UCSD-AML1 (cell line): ENCODE measurements around the gene VPS4A.

Experiments
- DNase-seq: peaks from one replicate; lab custom pipeline; 2025; ENCODE audit not compliant: unreplicated experiment; lab: John Stamatoyannopoulos, UW

The VPS4A gene

DNA sequence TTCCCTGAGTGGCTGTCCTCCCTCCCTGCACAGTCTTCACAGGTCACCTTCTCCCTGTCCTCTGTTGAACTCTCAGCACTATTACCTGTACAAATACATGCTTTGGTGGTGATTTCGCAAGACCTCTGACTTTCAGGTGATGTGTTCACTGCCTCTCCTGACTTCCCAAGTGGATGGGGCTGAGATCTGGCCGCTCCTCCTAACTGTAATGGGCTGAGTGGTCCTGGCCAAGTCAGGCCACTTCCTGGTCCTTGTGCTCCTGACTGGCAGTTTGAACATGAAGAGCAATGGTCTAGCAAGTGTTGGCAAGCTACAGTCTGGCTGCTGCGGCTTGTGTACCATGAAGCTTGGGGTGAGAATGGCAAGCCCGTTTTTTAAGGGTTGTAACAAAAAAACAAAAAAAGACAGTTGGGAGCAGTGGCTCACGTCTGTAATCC is 52.1 kb downstream of the VPS4A start:
- no peak for DNase-seq

DNA sequence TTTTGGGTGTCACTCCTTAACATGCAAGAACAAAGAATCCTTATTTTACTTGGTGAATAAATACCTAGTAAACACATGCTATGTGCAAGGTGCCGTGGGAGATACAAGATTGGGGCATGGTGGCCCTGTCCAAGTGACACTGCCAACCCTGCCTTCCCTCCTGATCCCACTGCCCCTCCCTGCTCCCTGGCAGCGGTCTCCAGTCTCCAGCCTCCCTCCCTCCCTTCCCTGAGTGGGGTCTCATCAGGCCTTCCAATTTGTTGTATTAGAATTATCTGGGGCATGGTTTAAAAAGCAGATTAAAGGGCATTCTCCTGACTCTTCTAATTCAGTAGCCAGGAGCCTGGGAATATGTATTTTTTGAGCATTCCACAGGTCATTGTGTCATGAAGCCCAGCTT is 52.9 kb downstream of the VPS4A start:
- no peak for DNase-seq

DNA sequence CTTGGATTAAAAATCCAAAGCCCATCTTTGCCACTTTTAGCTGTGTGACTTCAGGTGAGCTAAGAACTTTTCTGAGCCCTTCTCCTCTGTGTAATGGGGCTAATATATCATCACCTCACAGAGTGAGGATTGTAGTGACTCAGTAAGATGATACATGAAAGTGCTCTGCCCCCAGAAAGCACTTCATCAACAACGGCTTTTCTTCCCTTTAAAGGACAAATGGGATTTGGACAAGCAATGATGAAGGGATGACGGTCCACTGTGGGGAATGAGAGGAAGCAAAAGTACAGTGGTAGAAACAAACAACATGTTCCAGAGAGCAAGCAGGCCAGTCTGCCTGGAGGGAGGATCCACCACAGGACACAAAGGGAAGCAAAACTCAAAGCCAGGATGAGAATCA is 54.8 kb downstream of the VPS4A start:
- no peak for DNase-seq

DNA sequence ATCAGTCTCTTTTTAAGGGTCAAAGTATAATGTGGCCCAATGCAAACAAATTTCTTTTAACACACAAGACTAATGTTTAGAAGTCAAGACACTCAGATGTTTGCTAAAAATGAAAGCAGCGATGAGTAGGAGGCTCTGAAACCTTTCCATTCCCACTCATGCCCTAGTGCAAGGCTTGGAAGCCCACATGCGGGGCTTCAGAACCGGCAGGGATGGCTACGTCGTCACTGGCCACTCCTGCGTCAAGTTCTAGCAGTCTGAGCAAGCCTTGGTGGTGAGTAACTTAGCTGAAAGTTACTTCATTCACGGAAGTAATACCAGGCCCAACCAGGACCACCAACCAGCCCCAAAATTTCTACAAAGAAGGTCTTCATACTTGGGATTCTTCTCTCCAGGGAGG is 55.3 kb downstream of the VPS4A start:
- DNase-seq: no peak

DNA sequence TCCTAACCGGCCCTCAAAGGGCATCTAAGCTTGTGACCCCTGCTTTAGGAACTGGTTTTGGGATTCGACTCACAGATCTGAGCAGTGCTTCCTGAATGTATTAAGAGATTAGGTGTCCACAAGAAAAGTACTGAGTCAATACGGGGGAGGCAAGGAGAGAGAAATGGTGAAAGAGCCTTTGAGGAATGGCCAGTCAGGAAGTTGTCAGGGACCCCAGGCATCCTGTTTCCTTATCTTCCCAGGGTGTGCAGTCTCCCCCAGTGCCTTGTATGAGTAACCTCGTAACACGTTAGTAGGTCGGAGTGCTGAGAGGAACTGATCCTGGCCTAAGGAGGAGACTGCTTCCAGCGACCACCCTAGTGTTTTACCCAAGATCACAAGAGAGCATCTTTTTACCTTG is 56.8 kb downstream of the VPS4A start:
- DNase-seq: peak; percentile 25

DNA sequence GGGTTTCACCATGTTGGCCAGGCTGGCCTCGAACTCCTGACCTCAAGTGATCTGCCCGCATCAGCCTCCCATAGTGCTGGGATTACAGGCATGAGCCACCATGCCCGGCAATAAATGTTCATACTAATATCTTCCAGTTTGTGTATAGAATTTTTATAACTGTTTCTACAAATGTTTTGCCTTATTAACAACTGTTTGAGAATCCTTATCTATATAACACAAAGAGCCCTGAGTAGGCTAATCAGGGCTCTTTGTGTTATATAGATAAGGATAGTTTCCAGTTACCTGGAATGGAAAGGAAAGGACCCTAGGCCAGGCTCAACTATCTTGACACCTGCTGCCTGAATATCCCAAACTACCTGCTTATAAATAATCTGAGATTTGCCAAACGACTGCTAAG is 57.7 kb downstream of the VPS4A start:
- DNase-seq: no peak

DNA sequence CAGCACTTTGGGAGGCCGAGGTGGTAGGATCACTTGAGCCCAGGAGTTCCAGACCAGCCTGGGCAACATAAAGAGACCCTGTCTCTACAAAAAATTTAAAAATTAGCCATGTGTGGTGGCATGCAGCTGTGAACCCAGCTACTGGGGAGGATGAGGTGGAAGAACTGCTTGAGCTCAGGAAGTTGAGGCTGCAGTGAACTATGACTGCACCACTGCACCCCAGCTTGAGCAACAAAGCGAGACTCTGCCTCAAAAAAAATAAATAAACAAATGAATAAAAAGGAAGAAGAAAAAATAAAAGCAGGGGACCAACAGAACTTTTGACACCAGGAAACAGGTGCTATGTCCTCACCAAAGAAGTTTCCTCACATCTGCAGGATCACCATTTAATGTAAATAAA is 60.4 kb downstream of the VPS4A start:
- no peak for DNase-seq

DNA sequence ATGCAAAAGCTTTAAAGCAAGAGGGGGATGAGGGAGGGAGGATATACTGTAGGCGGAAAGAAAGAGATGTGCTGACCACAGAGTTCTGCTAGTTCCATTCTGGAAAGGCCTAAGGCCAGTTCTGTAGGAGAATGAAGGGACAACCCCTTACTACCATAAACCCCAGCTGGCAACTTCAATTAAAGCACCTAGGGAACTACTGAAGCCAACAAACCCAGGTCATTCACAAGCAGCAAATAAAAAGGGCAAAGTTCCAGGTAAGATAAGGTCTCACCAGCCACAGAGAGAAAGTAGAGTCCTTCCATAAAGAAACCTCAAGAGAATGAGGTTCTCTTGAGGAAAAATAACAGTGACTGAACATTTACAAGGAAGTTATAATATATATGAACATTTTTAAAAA is 61.9 kb downstream of the VPS4A start:
- DNase-seq: no peak
